GM12878 (cell line): ENCODE measurements around the gene RNU11. TPM values are rescaled to one million over a fixed set of nuclear protein-coding genes. Genes with fewer than 3 reads are reported as not detected.
A peak's percentile ranks its signal among the peaks of the same experiment; 100 is the strongest.

Experiments
- ATAC-seq: fragments of 200-7000 bp; cut with Tn5 transposase; 3 replicates; pipeline ENCODE4 v1.9.1; 2020; ENCODE audit warnings: mild to moderate bottlenecking, moderate library complexity
- BruUV-seq: library from RNA; stranded (reverse); fragments of 400-500 nt; replicated peaks from 2 replicates; lab custom pipeline; 2021; lab: Mats Ljungman, UMichigan
- CTCF ChIA-PET: fragments of 300-600 bp; sonication (Branson Sonifier 250); formaldehyde crosslinking; extraction: SDS; loops from one replicate; lab custom pipeline; 2021; ENCODE audit warnings: inconsistent platforms; lab: Yijun Ruan, JAX
- POLR2A ChIA-PET: fragments of 350-600 bp; formaldehyde crosslinking; extraction: SDS; loops from one replicate; lab custom pipeline; 2021; ENCODE audit warnings: inconsistent platforms; lab: Charles Lee
- RAD21 ChIA-PET: fragments of 300-600 bp; sonication (Branson Sonifier 250); formaldehyde crosslinking; loops from one replicate; lab custom pipeline; 2023; ENCODE audit warnings: antibody characterized with exemption; ENCODE audit not compliant: unreplicated experiment; lab: Charles Lee
- SMC1A ChIA-PET: fragments of 300-600 bp; sonication (Branson Sonifier 250); formaldehyde crosslinking; loops from one replicate; lab custom pipeline; 2023; ENCODE audit not compliant: unreplicated experiment, uncharacterized antibody; lab: Charles Lee
- DNase-seq: peaks from one replicate; pipeline ENCODE4 v3.0.0-alpha.2; 2011; ENCODE audit warnings: low read depth, low spot score
- FAIRE-seq: peaks from 3 replicates; lab custom pipeline; 2011; peaks lifted over from hg19 to GRCh38; lab: Jason Lieb, UNC
- H2AFZ ChIP-seq: 2 replicates; pipeline ENCODE4 v1.6.0; 2011; ENCODE audit warnings: low read depth, low read length, control low read depth; ENCODE audit not compliant: control insufficient read depth
- H3K27ac ChIP-seq: 2 replicates; pipeline ENCODE4 v1.5.1; 2011; ENCODE audit warnings: control low read depth; ENCODE audit not compliant: control insufficient read depth, insufficient read depth
- H3K27me3 ChIP-seq, 2 experiments: replicated peaks in 1 of 2; 2 replicates each; pipeline versions ENCODE4 v1.6.0 to v1.6.1; 2011; ENCODE audit warnings: low read length in 1 of 2; ENCODE audit not compliant: control insufficient read depth in 2 of 2, insufficient read depth in 2 of 2
- H3K36me3 ChIP-seq, 2 experiments: 2 replicates each; pipeline ENCODE4 v1.5.1; 2011; ENCODE audit warnings: low read length in 1 of 2; ENCODE audit not compliant: control insufficient read depth in 2 of 2, insufficient read depth in 2 of 2
- H3K4me1 ChIP-seq: 2 replicates; pipeline ENCODE4 v1.6.1; 2011; ENCODE audit warnings: mild to moderate bottlenecking, low read length, moderate library complexity, mixed read lengths; ENCODE audit not compliant: control insufficient read depth, insufficient read depth
- H3K4me2 ChIP-seq: 2 replicates; pipeline ENCODE4 v1.6.0; 2011; ENCODE audit warnings: control low read depth; ENCODE audit not compliant: control insufficient read depth, insufficient read depth
- H3K4me3 ChIP-seq: fragments of 200-600 bp; sonication (generic); 2 replicates; pipeline ENCODE4 v1.5.1; 2016
- H3K79me2 ChIP-seq: 2 replicates; pipeline ENCODE4 v1.6.0; 2011; ENCODE audit warnings: low read length; ENCODE audit not compliant: control insufficient read depth, insufficient read depth
- H3K9ac ChIP-seq: 2 replicates; pipeline ENCODE4 v1.8.0; 2011; ENCODE audit warnings: low read length, control low read depth, mixed read lengths; ENCODE audit not compliant: control insufficient read depth, insufficient read depth
- H3K9me3 ChIP-seq: replicated peaks from 3 replicates; pipeline ENCODE4 v1.5.1; 2011; ENCODE audit warnings: mild to moderate bottlenecking, low read length; ENCODE audit not compliant: control insufficient read depth, insufficient read depth
- H4K20me1 ChIP-seq: 2 replicates; pipeline ENCODE4 v1.6.0; 2011; ENCODE audit not compliant: control insufficient read depth, insufficient read depth
- ATF7 ChIP-seq: fragments of 450-650 bp; IDR thresholded peaks from 2 replicates; pipeline ENCODE4 v1.6.1; 2016; ENCODE audit warnings: low read depth, mild to moderate bottlenecking
- BMI1 ChIP-seq: fragments of 450-650 bp; IDR thresholded peaks from 2 replicates; pipeline ENCODE4 v1.6.1; 2016; ENCODE audit warnings: mild to moderate bottlenecking, moderate library complexity, borderline replicate concordance
- ESRRA ChIP-seq: IDR thresholded peaks from 2 replicates; pipeline ENCODE4 v1.6.1; 2012; ENCODE audit warnings: mild to moderate bottlenecking, low read length, improper control_type of control experiment
- ETV6 ChIP-seq, 2 experiments: fragments of 450-650 bp in 1 of 2; IDR thresholded peaks in 1 of 2; conservative IDR thresholded peaks in 1 of 2; 2 replicates each; pipeline ENCODE4 v1.6.1; 2014; ENCODE audit warnings: antibody characterized with exemption in 1 of 2, borderline replicate concordance in 1 of 2, low read depth in 1 of 2, mild to moderate bottlenecking in 1 of 2, moderate library complexity in 1 of 2
- HDAC2 ChIP-seq: fragments of 200-600 bp; sonication (generic); IDR thresholded peaks from 2 replicates; pipeline ENCODE4 v1.6.1; 2017
- KLF5 ChIP-seq: fragments of 450-650 bp; IDR thresholded peaks from 2 replicates; pipeline ENCODE4 v1.6.1; 2014; ENCODE audit warnings: mild to moderate bottlenecking; ENCODE audit not compliant: partially characterized antibody
- LARP7 ChIP-seq: fragments of 450-650 bp; IDR thresholded peaks from 2 replicates; pipeline ENCODE4 v1.6.1; 2017; ENCODE audit warnings: mild to moderate bottlenecking
- MEF2B ChIP-seq: fragments of 450-650 bp; IDR thresholded peaks from 2 replicates; pipeline ENCODE4 v1.6.1; 2018; ENCODE audit warnings: mild to moderate bottlenecking, moderate library complexity; ENCODE audit not compliant: partially characterized antibody, poor library complexity, severe bottlenecking
- MXI1 ChIP-seq: fragments of 150-350 bp; IDR thresholded peaks from 2 replicates; pipeline ENCODE4 v1.6.1; 2011; ENCODE audit warnings: low read depth, mild to moderate bottlenecking, inconsistent platforms, low read length, improper control_type of control experiment
- NFIC ChIP-seq: IDR thresholded peaks from 2 replicates; pipeline ENCODE4 v1.6.1; 2012; ENCODE audit warnings: low read depth, mild to moderate bottlenecking, inconsistent platforms, low read length, moderate library complexity
- NRF1 ChIP-seq: conservative IDR thresholded peaks from 2 replicates; pipeline ENCODE4 v1.6.1; 2011; ENCODE audit warnings: mild to moderate bottlenecking, low read depth, low read length, improper control_type of control experiment
- PAX8 ChIP-seq: fragments of 450-650 bp; IDR thresholded peaks from 2 replicates; pipeline ENCODE4 v1.6.1; 2017; ENCODE audit warnings: mild to moderate bottlenecking, moderate library complexity
- RAD21 ChIP-seq: IDR thresholded peaks from 2 replicates; pipeline ENCODE4 v1.6.1; 2011; ENCODE audit warnings: mild to moderate bottlenecking, low read depth, low read length, moderate library complexity; ENCODE audit not compliant: insufficient read depth
- RAD51 ChIP-seq: fragments of 450-650 bp; IDR thresholded peaks from 2 replicates; pipeline ENCODE4 v1.6.1; 2016; ENCODE audit warnings: moderate library complexity, mild to moderate bottlenecking, inconsistent platforms
- RELA ChIP-seq: fragments of 450-650 bp; IDR thresholded peaks from 2 replicates; pipeline ENCODE4 v1.8.0; 2014; ENCODE audit warnings: borderline replicate concordance; ENCODE audit not compliant: partially characterized antibody
- RELB ChIP-seq: fragments of 450-650 bp; IDR thresholded peaks from 2 replicates; pipeline ENCODE4 v1.6.1; 2017; ENCODE audit warnings: low read depth, mild to moderate bottlenecking, moderate library complexity
- SPI1 ChIP-seq: IDR thresholded peaks from 2 replicates; pipeline ENCODE4 v1.6.1; 2011; ENCODE audit warnings: low read depth, mild to moderate bottlenecking, low read length, moderate library complexity, borderline replicate concordance; ENCODE audit not compliant: insufficient read depth
- SREBF1 ChIP-seq: IDR thresholded peaks from 2 replicates; pipeline ENCODE4 v1.6.1; 2012; ENCODE audit warnings: mild to moderate bottlenecking, low read length
- SUPT20H ChIP-seq: IDR thresholded peaks from 2 replicates; pipeline ENCODE4 v1.6.1; 2011; ENCODE audit warnings: low read depth, mild to moderate bottlenecking, low read length, moderate library complexity, borderline replicate concordance; ENCODE audit not compliant: control insufficient read depth
- TARDBP ChIP-seq: IDR thresholded peaks from 2 replicates; pipeline ENCODE4 v1.6.1; 2016; ENCODE audit warnings: borderline replicate concordance
- TBL1XR1 ChIP-seq: IDR thresholded peaks from 2 replicates; pipeline ENCODE4 v1.6.1; 2012; ENCODE audit warnings: low read depth, low read length, improper control_type of control experiment
- YBX1 ChIP-seq: fragments of 450-650 bp; IDR thresholded peaks from 2 replicates; pipeline ENCODE4 v1.6.1; 2016; ENCODE audit warnings: antibody characterized with exemption
- ZNF24 ChIP-seq: fragments of 450-650 bp; IDR thresholded peaks from 2 replicates; pipeline ENCODE4 v1.6.1; 2017; ENCODE audit warnings: antibody characterized with exemption, mild to moderate bottlenecking
- ZNF274 ChIP-seq: IDR thresholded peaks from one replicate; pipeline ENCODE4 v1.8.0; 2011; ENCODE audit not compliant: insufficient read length, insufficient read depth
- ZNF384 ChIP-seq: IDR thresholded peaks from 2 replicates; pipeline ENCODE4 v1.6.1; 2012; ENCODE audit warnings: low read depth, mild to moderate bottlenecking, low read length, improper control_type of control experiment, borderline replicate concordance
- ZZZ3 ChIP-seq: IDR thresholded peaks from 2 replicates; pipeline ENCODE4 v1.6.1; 2011; ENCODE audit warnings: low read depth; ENCODE audit not compliant: control insufficient read depth, insufficient read length
- WGBS: methylation state at CpG from one replicate; pipeline ENCODE4 v1.1.6; 2016; ENCODE audit warnings: low lambda C conversion rate; ENCODE audit not compliant: insufficient replicate concordance, insufficient coverage; ENCODE audit errors: missing lambda C conversion rate; 5-methylcytosine and 5-hydroxymethylcytosine counted together
- in situ Hi-C: fragments of 300-500 bp; cut with MboI; formaldehyde crosslinking; loops from 9 replicates; pipeline ENCODE4 v1.14.3; 2018; ENCODE audit warnings: mixed read lengths
- intact Hi-C: fragments of 100-400 bp; cut with micrococcal nuclease; formaldehyde crosslinking; loops from one replicate; pipeline ENCODE4 v1.14.2; 2022; ENCODE audit not compliant: unreplicated experiment
- polyA plus RNA-seq, 11 experiments: library from polyadenylated mRNA; depleted of rRNA in 4 of 11; unstranded in 6 of 11; stranded (reverse) in 5 of 11; fragments of >200 nt; fragmentation: Nextera tagmentation in 4 of 11; fragmentation: Illumina TruSeq in 1 of 11; extraction: Ambion mirVana in 4 of 11; extraction: Trizol in 1 of 11; gene quantifications; 1 replicate in 1 of 11; 2 replicates in 10 of 11; pipeline versions ENCODE4 v1.2.1 to v1.2.3, GENCODE V29; 2011 to 2016; ENCODE audit warnings: inconsistent platforms in 2 of 11, missing spikeins in 2 of 11, low read depth in 1 of 11
- total RNA-seq, 4 experiments: library from RNA; depleted of rRNA in 3 of 4; stranded (reverse); fragments of >200 nt in 3 of 4; fragmentation: Illumina TruSeq in 1 of 4; extraction: Trizol in 1 of 4; gene quantifications; 2 replicates each; pipeline versions ENCODE4 v1.2.1 to v1.2.3, GENCODE V29; 2013 to 2021

The RNU11 gene
- total and polyA plus RNA-seq, 10 of the 15 experiments (the other 5 are each of a cell fraction or from before 2014, with no cell fraction given): under 0.01 TPM; not detected in 9

GRCh38 chr1:28648008-28648473, 359 bp upstream of the RNU11 start:
- Histone ChIP-seq H3K36me3 (no peaks in the 10 kb centered on the region), H3K4me2 (peak overlapping the region; percentile 70), H3K79me2 (peaks cover 6% of the 10 kb centered on the region), H3K27me3 (no peaks in the 10 kb centered on the region), H4K20me1 (no peaks in the 10 kb centered on the region), H3K27ac (peak overlapping the region; percentile 99), H3K9me3 (no peaks in the 10 kb centered on the region), H2AFZ (peak overlapping the region; percentile 86), H3K4me1 (peaks cover 11% of the 10 kb centered on the region), H3K4me3 (peak overlapping the region; percentile 55; the same call in 1 of the 2 replicates), H3K9ac (peak overlapping the region; percentile 78)
- ChIA-PET CTCF (interaction anchor here (1.0 to 1.7 kb wide), 4 partner anchors 20 to 399 kb away, joined by 4 to 6 read pairs (median 4); partner anchors contain the start of genes GMEB1 and YTHDF2), POLR2A (interaction anchor here (0.6 to 2.3 kb wide), 8 partner anchors 21 to 760 kb away, joined by 3 to 16 read pairs (median 6); partner anchors contain the start of genes GMEB1 and YTHDF2), SMC1A (interaction anchor here (0.6 to 1.0 kb wide), 4 partner anchors 21 to 385 kb away, joined by 3 to 5 read pairs (median 4); partner anchors contain the start of gene GMEB1), RAD21 (interaction anchor here (0.5 to 2.6 kb wide), 5 partner anchors 21 to 277 kb away, joined by 3 to 16 read pairs (median 4); partner anchors contain the start of genes GMEB1 and YTHDF2)
- BruUV-seq: no TSS peak
- 2% methylated on average over 18 of the region's 18 CpGs for WGBS
- intact Hi-C loops (loop anchor here (1.0 to 2.0 kb wide), 4 partner anchors 21 to 229 kb away; partner anchors contain the start of gene YTHDF2), in situ Hi-C loops (no loop called here)
- DNase-seq (peak; percentile 94), ATAC-seq (peak; percentile 82), FAIRE-seq (peak; percentile 83)
- peak; percentile 78; the same call in 1 of the 2 replicates for TF ChIP-seq SPI1
- no peak for TF ChIP-seq KLF5
- no peak for TF ChIP-seq TARDBP
- no peak; the same call in 1 of the 2 replicates for TF ChIP-seq RELB
- no peak for TF ChIP-seq ZZZ3
- TF ChIP-seq TBL1XR1: no peak
- TF ChIP-seq NRF1: peak; percentile 73
- no peak for TF ChIP-seq YBX1
- TF ChIP-seq RELA: no peak
- TF ChIP-seq ETV6 (conservative IDR thresholded peaks at IDR 0.05 in 1 of 2, IDR thresholded peaks at IDR 0.05 in 1 of 2; ENCODE audit: borderline replicate concordance in 1 of 2, low read depth in 1 of 2): no peak
- TF ChIP-seq RAD51: no peak
- TF ChIP-seq PAX8: no peak
- TF ChIP-seq BMI1: no peak
- no peak for TF ChIP-seq ZNF274
- TF ChIP-seq ZNF384: peak; percentile 44
- no peak for TF ChIP-seq ATF7
- TF ChIP-seq MEF2B: no peak
- no peak for TF ChIP-seq ZNF24
- peak; percentile 65; the same call in 1 of the 2 replicates for TF ChIP-seq MXI1
- no peak for TF ChIP-seq LARP7
- TF ChIP-seq HDAC2: no peak
- no peak for TF ChIP-seq SREBF1
- TF ChIP-seq NFIC: no peak
- TF ChIP-seq ESRRA: peak; percentile 86; the same call in 1 of the 2 replicates
- TF ChIP-seq SUPT20H: no peak
- TF ChIP-seq RAD21: no peak
